GM12878 (cell line): Measurements from ENCODE around the gene PRKG1. TPM values are rescaled to one million over a fixed set of nuclear protein-coding genes. Genes with fewer than 3 reads are reported as not detected.

Experiments used
- ATAC-seq: fragments of 200-7000 bp; cut with Tn5 transposase; 3 replicates; pipeline ENCODE4 v1.9.1; 2020; ENCODE audit warnings: mild to moderate bottlenecking, moderate library complexity
- BruUV-seq: library from RNA; stranded (reverse); fragments of 400-500 nt; replicated peaks from 2 replicates; lab custom pipeline; 2021; lab: Mats Ljungman, UMichigan
- CTCF ChIA-PET: fragments of 300-600 bp; sonication (Branson Sonifier 250); formaldehyde crosslinking; extraction: SDS; loops from one replicate; lab custom pipeline; 2021; ENCODE audit warnings: inconsistent platforms; lab: Yijun Ruan, JAX
- POLR2A ChIA-PET: fragments of 350-600 bp; formaldehyde crosslinking; extraction: SDS; loops from one replicate; lab custom pipeline; 2021; ENCODE audit warnings: inconsistent platforms; lab: Charles Lee
- RAD21 ChIA-PET: fragments of 300-600 bp; sonication (Branson Sonifier 250); formaldehyde crosslinking; loops from one replicate; lab custom pipeline; 2023; ENCODE audit warnings: antibody characterized with exemption; ENCODE audit not compliant: unreplicated experiment; lab: Charles Lee
- SMC1A ChIA-PET: fragments of 300-600 bp; sonication (Branson Sonifier 250); formaldehyde crosslinking; loops from one replicate; lab custom pipeline; 2023; ENCODE audit not compliant: unreplicated experiment, uncharacterized antibody; lab: Charles Lee
- DNase-seq: peaks from one replicate; pipeline ENCODE4 v3.0.0-alpha.2; 2011; ENCODE audit warnings: low read depth, low spot score
- FAIRE-seq: peaks from 3 replicates; lab custom pipeline; 2011; peaks lifted over from hg19 to GRCh38; lab: Jason Lieb, UNC
- H2AFZ ChIP-seq: 2 replicates; pipeline ENCODE4 v1.6.0; 2011; ENCODE audit warnings: low read depth, low read length, control low read depth; ENCODE audit not compliant: control insufficient read depth
- H3K27ac ChIP-seq: 2 replicates; pipeline ENCODE4 v1.5.1; 2011; ENCODE audit warnings: control low read depth; ENCODE audit not compliant: control insufficient read depth, insufficient read depth
- H3K27me3 ChIP-seq, 2 experiments: replicated peaks in 1 of 2; 2 replicates each; pipeline versions ENCODE4 v1.6.0 to v1.6.1; 2011; ENCODE audit warnings: low read length in 1 of 2; ENCODE audit not compliant: control insufficient read depth in 2 of 2, insufficient read depth in 2 of 2
- H3K36me3 ChIP-seq, 2 experiments: 2 replicates each; pipeline ENCODE4 v1.5.1; 2011; ENCODE audit warnings: low read length in 1 of 2; ENCODE audit not compliant: control insufficient read depth in 2 of 2, insufficient read depth in 2 of 2
- H3K4me1 ChIP-seq: 2 replicates; pipeline ENCODE4 v1.6.1; 2011; ENCODE audit warnings: mild to moderate bottlenecking, low read length, moderate library complexity, mixed read lengths; ENCODE audit not compliant: control insufficient read depth, insufficient read depth
- H3K4me2 ChIP-seq: 2 replicates; pipeline ENCODE4 v1.6.0; 2011; ENCODE audit warnings: control low read depth; ENCODE audit not compliant: control insufficient read depth, insufficient read depth
- H3K4me3 ChIP-seq: fragments of 200-600 bp; sonication (generic); 2 replicates; pipeline ENCODE4 v1.5.1; 2016
- H3K79me2 ChIP-seq: 2 replicates; pipeline ENCODE4 v1.6.0; 2011; ENCODE audit warnings: low read length; ENCODE audit not compliant: control insufficient read depth, insufficient read depth
- H3K9ac ChIP-seq: 2 replicates; pipeline ENCODE4 v1.8.0; 2011; ENCODE audit warnings: low read length, control low read depth, mixed read lengths; ENCODE audit not compliant: control insufficient read depth, insufficient read depth
- H3K9me3 ChIP-seq: replicated peaks from 3 replicates; pipeline ENCODE4 v1.5.1; 2011; ENCODE audit warnings: mild to moderate bottlenecking, low read length; ENCODE audit not compliant: control insufficient read depth, insufficient read depth
- H4K20me1 ChIP-seq: 2 replicates; pipeline ENCODE4 v1.6.0; 2011; ENCODE audit not compliant: control insufficient read depth, insufficient read depth
- ATF7 ChIP-seq: fragments of 450-650 bp; IDR thresholded peaks from 2 replicates; pipeline ENCODE4 v1.6.1; 2016; ENCODE audit warnings: low read depth, mild to moderate bottlenecking
- BMI1 ChIP-seq: fragments of 450-650 bp; IDR thresholded peaks from 2 replicates; pipeline ENCODE4 v1.6.1; 2016; ENCODE audit warnings: mild to moderate bottlenecking, moderate library complexity, borderline replicate concordance
- CEBPB ChIP-seq, 2 experiments: fragments of 150-350 bp in 1 of 2; IDR thresholded peaks; 2 replicates each; pipeline ENCODE4 v1.6.1; 2012 to 2014; ENCODE audit warnings: low read depth in 2 of 2, low read length in 2 of 2, borderline replicate concordance in 1 of 2, inconsistent platforms in 1 of 2
- CHD1 ChIP-seq: IDR thresholded peaks from 2 replicates; pipeline ENCODE4 v1.6.1; 2012; ENCODE audit warnings: low read depth, low read length, improper control_type of control experiment
- E2F4 ChIP-seq: IDR thresholded peaks from 2 replicates; pipeline ENCODE4 v1.6.1; 2012; ENCODE audit warnings: low read depth, low read length, improper control_type of control experiment
- E2F8 ChIP-seq: fragments of 450-650 bp; IDR thresholded peaks from 2 replicates; pipeline ENCODE4 v1.6.1; 2018; ENCODE audit warnings: mild to moderate bottlenecking, low read depth, moderate library complexity; ENCODE audit not compliant: partially characterized antibody
- EZH2 ChIP-seq: IDR thresholded peaks from 2 replicates; pipeline ENCODE4 v1.6.1; 2012; ENCODE audit warnings: low read depth, mild to moderate bottlenecking, control low read depth, inconsistent platforms, low read length, borderline replicate concordance; ENCODE audit not compliant: control insufficient read depth
- HDAC2 ChIP-seq: fragments of 200-600 bp; sonication (generic); IDR thresholded peaks from 2 replicates; pipeline ENCODE4 v1.6.1; 2017
- LARP7 ChIP-seq: fragments of 450-650 bp; IDR thresholded peaks from 2 replicates; pipeline ENCODE4 v1.6.1; 2017; ENCODE audit warnings: mild to moderate bottlenecking
- MTA2 ChIP-seq: fragments of 450-650 bp; IDR thresholded peaks from 2 replicates; pipeline ENCODE4 v1.6.1; 2016; ENCODE audit warnings: low read depth, mild to moderate bottlenecking, moderate library complexity
- PAX8 ChIP-seq: fragments of 450-650 bp; IDR thresholded peaks from 2 replicates; pipeline ENCODE4 v1.6.1; 2017; ENCODE audit warnings: mild to moderate bottlenecking, moderate library complexity
- RBBP5 ChIP-seq: fragments of 200-600 bp; sonication (generic); conservative IDR thresholded peaks from 2 replicates; pipeline ENCODE4 v1.6.1; 2016
- SIX5 ChIP-seq: IDR thresholded peaks from 2 replicates; pipeline ENCODE4 v1.6.1; 2011; ENCODE audit warnings: mild to moderate bottlenecking, low read depth, low read length, moderate library complexity; ENCODE audit not compliant: severe bottlenecking
- SMC3 ChIP-seq: IDR thresholded peaks from 2 replicates; pipeline ENCODE4 v1.6.1; 2011; ENCODE audit warnings: low read length, improper control_type of control experiment, borderline replicate concordance
- SREBF1 ChIP-seq: IDR thresholded peaks from 2 replicates; pipeline ENCODE4 v1.6.1; 2012; ENCODE audit warnings: mild to moderate bottlenecking, low read length
- ZBTB40 ChIP-seq: fragments of 450-650 bp; IDR thresholded peaks from 2 replicates; pipeline ENCODE4 v1.6.1; 2016; ENCODE audit warnings: mild to moderate bottlenecking, moderate library complexity, borderline replicate concordance
- WGBS: methylation state at CpG from one replicate; pipeline ENCODE4 v1.1.6; 2016; ENCODE audit warnings: low lambda C conversion rate; ENCODE audit not compliant: insufficient replicate concordance, insufficient coverage; ENCODE audit errors: missing lambda C conversion rate; 5-methylcytosine and 5-hydroxymethylcytosine counted together
- in situ Hi-C: fragments of 300-500 bp; cut with MboI; formaldehyde crosslinking; loops from 9 replicates; pipeline ENCODE4 v1.14.3; 2018; ENCODE audit warnings: mixed read lengths
- intact Hi-C: fragments of 100-400 bp; cut with micrococcal nuclease; formaldehyde crosslinking; loops from one replicate; pipeline ENCODE4 v1.14.2; 2022; ENCODE audit not compliant: unreplicated experiment
- polyA plus RNA-seq, 11 experiments: library from polyadenylated mRNA; depleted of rRNA in 4 of 11; unstranded in 6 of 11; stranded (reverse) in 5 of 11; fragments of >200 nt; fragmentation: Nextera tagmentation in 4 of 11; fragmentation: Illumina TruSeq in 1 of 11; extraction: Ambion mirVana in 4 of 11; extraction: Trizol in 1 of 11; gene quantifications; 1 replicate in 1 of 11; 2 replicates in 10 of 11; pipeline versions ENCODE4 v1.2.1 to v1.2.3, GENCODE V29; 2011 to 2016; ENCODE audit warnings: inconsistent platforms in 2 of 11, missing spikeins in 2 of 11, low read depth in 1 of 11
- total RNA-seq, 4 experiments: library from RNA; depleted of rRNA in 3 of 4; stranded (reverse); fragments of >200 nt in 3 of 4; fragmentation: Illumina TruSeq in 1 of 4; extraction: Trizol in 1 of 4; gene quantifications; 2 replicates each; pipeline versions ENCODE4 v1.2.1 to v1.2.3, GENCODE V29; 2013 to 2021

PRKG1 gene
- total and polyA plus RNA-seq, 10 of the 15 experiments (the other 5 are each of a cell fraction or from before 2014, with no cell fraction given), result 0.04 to 0.05 TPM; not detected in 8

- TF ChIP-seq SREBF1, result no peak
Observed at GRCh38 chr10:51109801-51110533, 35.7 kb downstream of the PRKG1 start (continued).

GRCh38 chr10:51112013-51112412, 37.7 kb downstream of the PRKG1 start:
- Histone ChIP-seq H3K4me1 (no peaks in the 10 kb centered on the region), H3K4me3 (no peak overlapping the region), H3K79me2 (no peaks in the 10 kb centered on the region), H3K27ac (no peak overlapping the region), H3K4me2 (no peak overlapping the region), H3K9me3 (no peaks in the 10 kb centered on the region), H4K20me1 (no peaks in the 10 kb centered on the region), H2AFZ (no peak overlapping the region), H3K9ac (no peak overlapping the region), H3K27me3 (no peaks in the 10 kb centered on the region), H3K36me3 (no peaks in the 10 kb centered on the region)
- RAD21 ChIA-PET, result no interaction called here
- POLR2A ChIA-PET, result no interaction called here
- in situ Hi-C loops, result no loop called here
- no peak for FAIRE-seq
- WGBS, result 57% methylated on average over 4 of the region's 4 CpGs
- no TSS peak for BruUV-seq
- SMC1A ChIA-PET, result no interaction called here
- intact Hi-C loops, result no loop called here
- CTCF ChIA-PET, result interaction anchor here (1.5 kb wide), 1 partner anchor 19 kb away, joined by 3 read pairs; no protein-coding TSS in a partner anchor
- no peak for ATAC-seq
- no peak for DNase-seq
- TF ChIP-seq BMI1 (no peak), CHD1 (no peak), SMC3 (no peak), E2F4 (no peak), PAX8 (no peak), RBBP5 (no peak), LARP7 (no peak), E2F8 (no peak), SIX5 (no peak), HDAC2 (no peak), MTA2 (no peak), EZH2 (no peak), CEBPB (IDR thresholded peaks at IDR 0.05; ENCODE audit: borderline replicate concordance in 1 of 2, low read depth in 2 of 2, low read length in 2 of 2) (no peak), ATF7 (no peak), ZBTB40 (no peak)
